ENCODE measurements around the gene DDX54.

GRCh38 chr12:113134071-113134470 lies 51.2 kb downstream of the DDX54 start:
- TF ChIP-seq CTCF (IDR thresholded peaks at IDR 0.05; ENCODE audit: low read depth, low read length) (no peak), EZH2phosphoT487 (IDR thresholded peaks at IDR 0.05; ENCODE audit: low read depth) (no peak)
